ENCODE measurements around the gene TMEM54.

TMEM54 gene

GRCh38 chr1:32926562-32926961, 25.4 kb upstream of the TMEM54 start:
- Histone ChIP-seq H3K36me3 (no peaks in the 10 kb centered on the region), H3K27ac (no peak overlapping the region), H3K4me3 (ENCODE audit: low read depth, low read length) (no peak overlapping the region), H3K27me3 (ENCODE audit: insufficient read depth, low read depth, severe bottlenecking) (no peaks in the 10 kb centered on the region), H3K9me3 (ENCODE audit: severe bottlenecking) (no peaks in the 10 kb centered on the region)
- no peak for DNase-seq
- no peak for TF ChIP-seq CTCF (IDR thresholded peaks at IDR 0.05; ENCODE audit: low read depth, low read length)

GRCh38 chr1:32925403-32926162, 24.4 kb upstream of the TMEM54 start:
- Histone ChIP-seq H3K9me3 (ENCODE audit: severe bottlenecking) (no peaks in the 10 kb centered on the region), H3K27me3 (ENCODE audit: insufficient read depth, low read depth, severe bottlenecking) (no peaks in the 10 kb centered on the region), H3K36me3 (no peaks in the 10 kb centered on the region), H3K4me3 (ENCODE audit: low read depth, low read length) (peak overlapping the region; percentile 38), H3K27ac (peak overlapping the region; percentile 58)
- TF ChIP-seq CTCF (IDR thresholded peaks at IDR 0.05; ENCODE audit: low read depth, low read length), result 0 out of 2 replicates have a peak, but pooled peaks have one; percentile 18
- DNase-seq, result peak; percentile 81

GRCh38 chr1:32924881-32925344, 23.7 kb upstream of the TMEM54 start:
- Histone ChIP-seq H3K27me3 (ENCODE audit: insufficient read depth, low read depth, severe bottlenecking) (no peaks in the 10 kb centered on the region), H3K36me3 (no peaks in the 10 kb centered on the region), H3K27ac (peak overlapping the region; percentile 58), H3K9me3 (ENCODE audit: severe bottlenecking) (no peaks in the 10 kb centered on the region), H3K4me3 (ENCODE audit: low read depth, low read length) (peak overlapping the region; percentile 38)
- DNase-seq, result peak; percentile 70
- peak; percentile 26; the same call in 1 of the 2 replicates for TF ChIP-seq CTCF (IDR thresholded peaks at IDR 0.05; ENCODE audit: low read depth, low read length)

GRCh38 chr1:32920833-32921232, 19.6 kb upstream of the TMEM54 start:
- DNase-seq, result peak; percentile 90
- 0 out of 2 replicates have a peak overlapping the region, but pooled peaks have one; percentile 2 for H3K4me3 ChIP-seq (ENCODE audit: low read depth, low read length)
- H3K27ac ChIP-seq, result peak overlapping the region; percentile 76
- no peaks in the 10 kb centered on the region for H3K9me3 ChIP-seq (ENCODE audit: severe bottlenecking)
- TF ChIP-seq CTCF (IDR thresholded peaks at IDR 0.05; ENCODE audit: low read depth, low read length), result no peak
- no peaks in the 10 kb centered on the region for H3K27me3 ChIP-seq (ENCODE audit: insufficient read depth, low read depth, severe bottlenecking)
- no peaks in the 10 kb centered on the region for H3K36me3 ChIP-seq

GRCh38 chr1:32919811-32920733, 18.9 kb upstream of the TMEM54 start:
- Histone ChIP-seq H3K27ac (peak overlapping the region; percentile 76), H3K4me3 (ENCODE audit: low read depth, low read length) (no peak overlapping the region), H3K9me3 (ENCODE audit: severe bottlenecking) (no peaks in the 10 kb centered on the region), H3K27me3 (ENCODE audit: insufficient read depth, low read depth, severe bottlenecking) (no peaks in the 10 kb centered on the region), H3K36me3 (no peaks in the 10 kb centered on the region)
- TF ChIP-seq CTCF (IDR thresholded peaks at IDR 0.05; ENCODE audit: low read depth, low read length), result no peak
- DNase-seq, result no peak

Measured in WERI-Rb-1 (cell line).